ENCODE measurements around the gene SLC36A1.

Gene SLC36A1

GRCh38 chr5:151531581-151531980 lies 84.2 kb downstream of the SLC36A1 start:
- no peak for FAIRE-seq
- DNase-seq (ENCODE audit: low spot score) = no peak

DNA sequence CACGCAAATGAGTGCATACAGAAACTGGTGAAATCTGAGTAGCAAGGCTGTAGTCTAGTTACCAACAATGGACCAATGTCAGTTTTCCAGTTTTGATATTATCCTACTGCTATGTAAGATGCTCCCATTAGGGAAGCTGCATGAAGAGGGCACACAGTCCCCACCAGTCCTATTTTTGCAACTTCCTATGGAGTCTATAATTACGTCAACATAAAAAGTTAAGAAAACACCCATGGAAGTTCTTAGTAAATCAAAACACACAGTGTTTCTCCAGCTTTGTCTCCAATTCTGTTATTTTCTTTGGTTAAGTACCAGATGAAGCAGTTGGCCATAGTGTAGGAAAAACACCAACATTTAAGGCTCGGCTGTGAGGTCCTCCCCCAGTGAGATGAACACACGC lies 85.0 kb downstream of the SLC36A1 start:
- FAIRE-seq (no peak), DNase-seq (ENCODE audit: low spot score) (no peak)

GRCh38 chr5:151534350-151534749 lies 86.9 kb downstream of the SLC36A1 start:
- DNase-seq (ENCODE audit: low spot score) (no peak), FAIRE-seq (no peak)

GRCh38 chr5:151537044-151537443 lies 89.6 kb downstream of the SLC36A1 start:
- FAIRE-seq (no peak), DNase-seq (ENCODE audit: low spot score) (no peak)

DNA sequence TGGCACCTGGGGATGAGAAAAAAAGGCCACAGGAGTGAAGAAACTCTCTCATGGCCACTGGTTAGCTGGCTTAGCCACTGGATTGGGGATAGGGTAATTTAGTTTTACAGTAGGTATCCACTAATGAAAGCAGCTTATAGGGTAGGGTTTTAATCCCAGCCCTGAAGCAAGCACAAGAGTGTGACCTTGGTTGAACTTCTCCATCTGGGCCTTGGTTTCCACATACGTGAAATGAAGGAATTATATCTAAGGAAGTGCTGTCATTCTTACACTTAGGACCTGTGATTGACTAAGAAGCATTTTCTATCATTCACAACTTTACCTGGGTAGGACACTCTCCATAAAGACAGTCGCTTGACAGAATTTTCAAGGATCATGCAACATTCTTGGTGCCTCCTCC lies 94.2 kb downstream of the SLC36A1 start:
- DNase-seq (ENCODE audit: low spot score) (no peak), FAIRE-seq (no peak)
